HL-60/S4 treated with phorbol 12-myristate 13-acetate at 8.2 ng/mL for 4 days and 3 days (cell line): Measurements from ENCODE around the gene LTC4S.
"Not testable (repeated sequence)": the region's sequence is repeated elsewhere in the genome, so short reads cannot be mapped to it uniquely, and the experiment has no call there.

Source experiments
- in situ Hi-C: fragments of 300-500 bp; cut with MboI; formaldehyde crosslinking; loops from 2 replicates; pipeline ENCODE4 v1.15.0; 2022; ENCODE audit warnings: low sequenced_read_pairs

LTC4S gene

GRCh38 chr5:179768326-179769085 is 25.3 kb upstream of the LTC4S start:
- in situ Hi-C loops: no loop called here

- in situ Hi-C loops: no loop called here
Measured at GRCh38 chr5:179769271-179769670, 24.5 kb upstream of the LTC4S start.

- in situ Hi-C loops: no loop called here
Measured at GRCh38 chr5:179769796-179770195, 24.0 kb upstream of the LTC4S start.

- in situ Hi-C loops: no loop called here
Measured at GRCh38 chr5:179771311-179771895, 22.4 kb upstream of the LTC4S start.

GRCh38 chr5:179772351-179772750 is 21.4 kb upstream of the LTC4S start:
- in situ Hi-C loops: no loop called here

- in situ Hi-C loops: no loop called here
Measured at GRCh38 chr5:179773686-179774040, 20.1 kb upstream of the LTC4S start.

- in situ Hi-C loops: no loop called here
Measured at GRCh38 chr5:179774442-179774841, 19.3 kb upstream of the LTC4S start.

GRCh38 chr5:179776411-179776938 is 17.3 kb upstream of the LTC4S start:
- in situ Hi-C loops: no loop called here

- in situ Hi-C loops: no loop called here
Measured at GRCh38 chr5:179777456-179777855, 16.3 kb upstream of the LTC4S start.

- in situ Hi-C loops: no loop called here
Measured at GRCh38 chr5:179777909-179778308, 15.9 kb upstream of the LTC4S start.

GRCh38 chr5:179778591-179778990 is 15.2 kb upstream of the LTC4S start:
- in situ Hi-C loops: no loop called here

- in situ Hi-C loops: no loop called here
Measured at GRCh38 chr5:179779826-179780225, 14.0 kb upstream of the LTC4S start.

- in situ Hi-C loops: no loop called here
Measured at GRCh38 chr5:179780362-179780761, 13.4 kb upstream of the LTC4S start.

- in situ Hi-C loops: no loop called here
Measured at GRCh38 chr5:179781846-179782245, 11.9 kb upstream of the LTC4S start.

GRCh38 chr5:179783128-179783527 is 10.7 kb upstream of the LTC4S start:
- in situ Hi-C loops: no loop called here

- in situ Hi-C loops: no loop called here
Measured at GRCh38 chr5:179786861-179787260, 6.9 kb upstream of the LTC4S start.

- in situ Hi-C loops: no loop called here
Measured at GRCh38 chr5:179788193-179788854, 5.5 kb upstream of the LTC4S start.

GRCh38 chr5:179789278-179789677 is 4.5 kb upstream of the LTC4S start:
- in situ Hi-C loops: not testable (repeated sequence)

GRCh38 chr5:179791881-179792611 is 1.7 kb upstream of the LTC4S start:
- in situ Hi-C loops: no loop called here

GRCh38 chr5:179792612-179793467 is 946 bp upstream of the LTC4S start:
- in situ Hi-C loops: no loop called here
